GM21360 (cell line): ENCODE results near the gene RNPEP.
A peak's percentile ranks its signal among the peaks of the same experiment; 100 is the strongest.
"Not testable (repeated sequence)": the region's sequence is repeated elsewhere in the genome, so short reads cannot be mapped to it uniquely, and the experiment has no call there.

Experiments
- ATAC-seq: cut with Tn5 transposase; IDR thresholded peaks from one replicate; pipeline ENCODE4 v1.9.1; 2021; ENCODE audit warnings: mild to moderate bottlenecking, moderate library complexity; ENCODE audit not compliant: unreplicated experiment

Gene RNPEP

DNA sequence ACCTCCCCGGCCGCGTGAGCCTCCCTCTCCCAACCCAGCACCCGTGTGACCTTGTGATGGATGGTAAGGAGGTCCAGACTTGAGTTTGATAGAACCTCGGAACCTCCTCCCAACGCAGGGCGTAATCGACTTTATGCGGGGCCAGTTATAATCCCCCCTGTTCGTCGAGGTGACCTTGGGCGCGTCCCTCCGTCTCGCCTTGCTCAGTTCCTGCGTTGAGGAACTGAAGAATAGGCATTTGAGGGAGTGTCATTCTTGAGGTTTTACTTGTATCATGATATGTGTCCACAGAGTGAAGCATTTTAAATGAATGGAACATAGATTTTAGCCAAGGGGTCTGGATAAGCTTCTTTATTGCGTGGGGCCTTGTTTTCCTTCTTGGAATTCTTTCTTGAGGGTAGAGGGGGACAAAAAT is 26.7 kb upstream of the RNPEP start:
- no peak for ATAC-seq

DNA sequence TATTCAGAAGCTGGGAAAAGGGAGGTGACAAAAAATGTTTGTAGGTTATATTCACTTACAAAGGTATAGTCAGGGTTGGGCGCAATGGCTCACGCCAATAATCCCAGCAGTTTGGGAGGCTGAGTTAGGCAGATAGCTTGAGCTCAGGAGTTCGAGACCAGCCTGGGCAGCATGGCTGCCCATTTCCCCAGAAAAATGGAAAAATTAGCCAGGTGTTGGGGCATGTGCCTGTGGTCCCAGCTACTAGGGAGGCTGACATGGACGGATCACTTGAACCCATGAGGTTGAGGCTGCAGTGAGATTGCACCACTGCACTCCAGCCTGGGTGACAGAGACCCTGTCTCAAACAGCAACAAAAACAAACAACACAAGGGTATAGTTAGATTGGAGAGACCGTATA is 24.1 kb upstream of the RNPEP start:
- ATAC-seq, result no peak

DNA sequence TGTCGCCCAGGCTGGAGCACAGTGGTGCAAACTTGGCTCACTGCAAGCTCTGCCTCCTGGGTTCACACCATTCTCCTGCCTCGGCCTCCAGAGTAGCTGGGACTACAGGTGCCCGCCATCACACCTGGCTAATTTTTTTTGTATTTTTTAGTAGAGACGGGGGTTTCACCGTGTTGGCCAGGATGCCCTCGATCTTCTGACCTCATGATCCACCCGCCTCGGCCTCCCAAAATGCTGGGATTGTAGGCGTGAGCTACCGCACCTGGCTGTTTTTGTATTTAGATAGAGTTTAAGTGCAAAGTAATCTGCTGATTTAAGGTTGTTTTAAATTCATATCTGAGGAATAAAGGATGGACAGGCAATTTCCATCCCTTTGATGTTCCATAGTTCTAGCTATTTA is 20.1 kb upstream of the RNPEP start:
- not testable (repeated sequence) for ATAC-seq

DNA sequence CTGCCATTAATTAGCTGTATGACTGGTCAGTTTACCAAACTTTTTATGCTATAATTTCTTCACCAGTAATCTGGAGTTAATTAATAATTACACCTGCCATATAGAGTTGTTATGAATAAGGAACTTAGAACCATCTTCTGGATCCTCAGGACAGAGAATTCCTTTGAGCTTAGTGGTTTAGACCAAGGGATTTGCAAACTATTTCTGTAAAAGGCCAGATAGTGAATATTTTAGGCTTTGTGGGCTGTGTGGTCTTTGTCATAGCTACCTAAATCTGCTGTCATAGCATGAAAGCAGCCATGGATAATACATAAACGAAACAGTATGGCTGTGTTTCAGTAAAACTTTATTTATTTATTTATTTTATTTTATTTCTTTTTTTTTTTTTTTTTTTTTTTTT is 18.2 kb upstream of the RNPEP start:
- ATAC-seq, result no peak

DNA sequence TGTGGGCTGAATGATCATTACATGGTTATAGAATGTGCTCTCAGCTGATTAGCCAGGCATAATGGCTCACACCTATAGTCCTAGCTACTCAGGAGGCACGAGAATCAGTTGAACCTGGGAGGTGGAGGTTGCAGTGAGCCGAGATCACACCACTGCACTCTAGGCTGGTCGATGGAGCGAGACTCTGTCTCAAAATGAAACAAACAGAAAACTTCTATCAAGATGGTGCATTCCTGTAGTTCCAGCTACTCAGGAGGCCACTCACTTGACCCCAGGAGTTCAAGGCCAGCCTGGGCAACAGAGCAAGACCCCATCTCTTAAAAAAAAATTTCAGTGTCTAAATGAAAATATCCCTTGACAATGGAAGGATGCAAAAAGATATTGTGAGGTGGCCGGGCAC is 16.3 kb upstream of the RNPEP start:
- no peak for ATAC-seq

DNA sequence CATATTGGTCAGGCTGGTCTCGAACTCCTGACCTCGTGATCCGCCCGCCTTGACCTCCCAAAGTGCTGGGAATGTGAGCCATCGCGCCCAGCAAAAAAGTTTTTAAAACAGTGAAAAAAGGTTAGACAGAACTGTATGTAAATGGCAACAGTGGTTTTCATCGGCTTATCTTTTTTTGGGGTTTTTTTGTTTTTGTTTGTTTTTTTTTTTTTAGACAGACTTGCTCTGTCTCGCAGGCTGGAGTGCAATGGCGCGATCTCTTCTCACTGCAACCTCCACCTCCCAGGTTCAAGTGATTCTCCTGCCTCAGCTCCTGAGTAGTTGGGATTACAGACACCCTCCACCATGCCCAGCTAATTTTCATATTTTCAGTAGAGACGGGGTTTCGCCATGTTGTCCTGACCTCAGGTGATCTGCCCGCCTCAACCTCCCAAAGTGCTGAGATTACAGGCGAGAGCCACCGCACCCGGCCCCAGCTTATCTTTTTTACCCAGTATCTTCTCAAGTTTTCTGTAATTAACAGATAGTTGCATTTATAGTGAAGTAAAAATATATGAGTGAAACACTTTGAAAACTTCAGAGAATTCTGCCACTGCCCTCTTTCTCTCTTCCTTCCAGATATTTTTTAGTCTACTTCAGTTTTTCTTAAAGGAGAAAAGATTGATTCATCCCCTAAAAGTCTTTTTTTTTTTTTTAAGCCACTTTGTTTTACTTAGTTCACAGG is 14.1 kb upstream of the RNPEP start:
- no peak for ATAC-seq

- ATAC-seq, result no peak
Observed at GRCh38 chr1:201970334-201971159, 11.9 kb upstream of the RNPEP start.

DNA sequence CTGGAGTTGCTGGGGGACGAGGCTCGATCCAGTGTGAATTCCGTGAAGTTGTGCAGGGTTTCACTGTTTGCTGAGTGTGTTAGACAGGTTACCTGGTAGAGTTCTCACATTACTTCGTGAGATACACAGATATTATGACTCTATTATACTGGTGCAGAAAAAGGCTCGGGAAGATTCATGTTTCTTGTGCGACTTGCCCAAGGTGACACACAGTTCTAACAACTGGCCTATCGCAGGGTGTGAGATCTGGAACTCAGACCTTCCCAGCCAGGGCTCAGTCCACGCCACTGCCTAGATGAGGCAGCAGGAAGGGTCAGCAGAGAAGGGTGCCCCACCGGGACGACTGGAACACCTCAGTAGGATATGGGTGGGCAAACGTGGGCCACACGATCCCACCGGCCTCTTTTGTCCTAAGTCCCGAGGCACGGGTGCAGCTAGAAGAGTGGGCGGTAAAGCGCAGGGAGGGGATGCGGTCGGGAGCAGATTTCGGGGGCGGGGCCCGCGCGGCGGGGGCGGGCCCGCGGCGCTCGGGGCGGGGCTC is 296 bp upstream of the RNPEP start:
- no peak for ATAC-seq

DNA sequence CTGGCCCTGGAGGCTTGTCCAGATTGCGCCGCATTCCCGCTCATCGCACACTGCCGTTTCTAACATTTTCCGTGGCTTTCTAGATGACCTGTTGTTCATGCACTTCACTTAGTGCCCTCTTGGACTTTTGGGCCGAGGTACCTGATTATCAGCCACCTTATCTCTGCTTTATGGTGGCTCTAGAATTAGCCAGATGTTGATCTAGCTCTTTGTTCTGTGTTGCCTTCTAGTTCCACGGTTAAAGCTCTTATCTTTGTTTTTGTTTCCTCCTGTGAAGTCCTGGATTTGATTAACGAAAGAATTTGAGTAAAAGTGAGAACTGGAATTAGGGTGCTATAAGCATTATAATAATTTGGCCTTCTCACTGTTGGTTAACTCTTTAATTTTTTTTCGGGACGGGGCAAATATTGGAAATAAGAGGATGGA is 945 bp downstream of the RNPEP start:
- ATAC-seq, result peak; percentile 12

DNA sequence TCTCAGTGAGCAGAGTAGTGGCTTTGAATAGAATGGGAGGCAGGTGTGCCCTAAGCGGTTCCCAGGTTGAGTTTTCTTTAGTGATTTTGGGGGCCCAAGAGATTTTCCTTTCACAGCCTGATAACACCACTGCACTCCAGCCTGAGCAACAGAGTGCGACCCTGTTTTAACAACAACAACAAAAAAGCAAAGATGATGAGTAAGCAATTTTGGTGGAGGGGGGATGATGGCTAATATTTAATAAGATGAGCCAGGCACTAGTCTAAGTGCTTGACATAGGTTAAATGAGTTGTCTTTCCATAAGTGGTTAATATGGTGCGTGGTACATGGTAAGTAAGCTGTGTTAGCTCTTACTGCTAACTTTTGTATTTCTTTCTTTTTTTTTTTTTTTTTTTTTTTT is 2.0 kb downstream of the RNPEP start:
- no peak for ATAC-seq

- ATAC-seq, result no peak
Observed at GRCh38 chr1:201985355-201985754, 2.9 kb downstream of the RNPEP start.

DNA sequence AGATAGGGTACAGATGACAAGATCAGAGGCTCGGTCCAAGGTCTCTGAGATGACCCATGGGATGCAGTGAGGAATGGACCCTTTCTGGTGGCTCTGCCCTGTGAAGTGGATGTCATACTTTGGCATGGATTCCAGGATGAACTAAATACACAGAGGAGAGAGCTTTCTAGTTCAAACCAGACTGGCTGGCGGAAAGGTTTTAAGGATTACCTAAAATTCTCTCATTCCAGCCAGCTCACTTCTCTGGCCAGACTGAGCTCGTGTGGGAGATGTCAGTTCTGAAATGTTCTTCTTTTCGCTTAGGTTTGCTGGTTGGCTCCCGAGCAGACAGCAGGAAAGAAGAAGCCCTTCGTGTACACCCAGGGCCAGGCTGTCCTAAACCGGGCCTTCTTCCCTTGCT is 6.2 kb downstream of the RNPEP start:
- no peak for ATAC-seq

GRCh38 chr1:201989354-201990128 is 7.1 kb downstream of the RNPEP start:
- ATAC-seq, result no peak

DNA sequence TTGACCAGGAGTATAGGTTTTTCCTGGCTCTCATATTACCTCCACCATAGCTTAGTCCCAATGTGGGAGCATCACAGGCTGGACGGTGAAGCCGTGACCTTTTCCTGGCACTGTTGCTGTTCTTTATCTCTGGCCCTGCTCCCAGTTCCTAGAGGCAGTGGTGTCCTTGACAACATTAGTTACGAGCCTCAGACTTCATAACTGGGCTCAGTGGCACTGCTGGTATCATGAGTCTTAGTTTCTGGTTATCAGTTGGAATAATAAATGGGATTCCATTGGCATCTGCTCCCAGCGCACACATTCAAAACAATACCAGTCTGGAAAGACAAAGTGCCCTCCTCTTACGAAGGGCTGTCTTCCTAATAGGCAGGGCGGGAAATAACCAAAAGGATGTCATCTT is 8.0 kb downstream of the RNPEP start:
- ATAC-seq, result no peak

DNA sequence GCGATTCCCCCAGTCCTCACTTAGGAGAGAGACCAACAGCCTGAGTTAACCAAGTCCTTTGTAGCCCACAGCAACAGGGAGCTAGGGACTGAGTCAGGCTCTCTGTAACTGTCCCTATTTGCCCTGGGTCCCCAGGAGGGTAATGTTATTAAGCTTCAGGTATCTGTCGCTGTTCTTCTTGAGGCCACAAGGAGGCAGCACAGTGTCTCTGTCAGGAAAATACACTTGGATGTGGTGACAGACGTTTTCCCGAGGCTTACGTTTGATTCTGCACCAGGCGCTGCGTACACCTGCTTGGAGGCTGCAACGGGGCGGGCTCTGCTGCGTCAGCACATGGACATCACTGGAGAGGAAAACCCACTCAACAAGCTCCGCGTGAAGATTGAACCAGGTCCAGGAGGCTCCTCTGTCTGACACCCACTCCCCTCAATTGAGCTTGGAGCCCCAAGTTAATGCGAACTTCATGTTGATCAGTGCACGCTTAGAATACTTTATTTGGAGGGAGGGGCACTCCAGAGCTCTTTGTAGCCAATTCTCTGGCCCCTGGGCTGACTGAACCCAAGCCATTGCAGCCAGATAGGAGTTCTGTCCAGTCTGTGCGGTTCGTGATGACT is 17.3 kb downstream of the RNPEP start:
- ATAC-seq, result no peak

DNA sequence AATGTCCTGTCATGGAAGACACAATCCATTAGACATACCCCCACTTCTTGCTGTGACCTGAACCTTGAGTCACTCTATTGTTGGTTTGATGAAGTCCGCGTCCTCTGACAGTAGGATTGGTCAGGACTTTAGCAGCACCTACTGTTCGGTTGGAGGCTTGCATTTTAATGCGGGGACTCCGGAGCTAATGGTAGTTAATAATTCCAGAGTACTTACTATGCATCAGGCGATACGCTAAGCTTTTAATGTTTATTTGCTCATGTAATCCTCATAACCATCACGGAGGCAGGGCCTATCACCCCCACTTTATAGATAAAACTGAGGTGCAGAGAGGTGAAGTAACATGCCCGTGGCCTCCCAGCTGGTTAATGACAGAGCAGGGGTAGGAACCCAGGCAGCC is 20.1 kb downstream of the RNPEP start:
- ATAC-seq, result no peak

DNA sequence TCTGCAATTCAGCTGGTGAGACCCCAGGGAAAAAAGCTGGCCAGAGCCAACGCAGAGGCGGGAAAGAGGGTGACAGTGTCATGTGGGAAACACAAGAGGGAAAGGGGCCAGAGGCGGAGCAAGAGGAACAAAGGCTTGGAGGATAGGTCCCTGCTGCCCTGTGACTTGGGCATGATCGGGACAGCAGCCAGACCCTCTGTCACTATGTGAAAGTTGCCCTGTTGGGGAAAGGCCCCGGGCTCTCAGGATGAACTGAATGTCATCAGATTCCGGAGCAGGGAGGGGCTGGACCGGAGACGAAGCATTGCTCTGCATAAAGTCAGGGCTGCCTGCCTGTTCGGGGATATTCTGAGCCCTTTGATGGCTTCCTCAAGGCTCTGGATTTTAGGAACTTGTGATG is 22.3 kb downstream of the RNPEP start:
- no peak for ATAC-seq

- ATAC-seq, result no peak
Observed at GRCh38 chr1:202005958-202006357, 23.5 kb downstream of the RNPEP start.

- ATAC-seq, result no peak
Observed at GRCh38 chr1:202007304-202007703, 24.9 kb downstream of the RNPEP start.

DNA sequence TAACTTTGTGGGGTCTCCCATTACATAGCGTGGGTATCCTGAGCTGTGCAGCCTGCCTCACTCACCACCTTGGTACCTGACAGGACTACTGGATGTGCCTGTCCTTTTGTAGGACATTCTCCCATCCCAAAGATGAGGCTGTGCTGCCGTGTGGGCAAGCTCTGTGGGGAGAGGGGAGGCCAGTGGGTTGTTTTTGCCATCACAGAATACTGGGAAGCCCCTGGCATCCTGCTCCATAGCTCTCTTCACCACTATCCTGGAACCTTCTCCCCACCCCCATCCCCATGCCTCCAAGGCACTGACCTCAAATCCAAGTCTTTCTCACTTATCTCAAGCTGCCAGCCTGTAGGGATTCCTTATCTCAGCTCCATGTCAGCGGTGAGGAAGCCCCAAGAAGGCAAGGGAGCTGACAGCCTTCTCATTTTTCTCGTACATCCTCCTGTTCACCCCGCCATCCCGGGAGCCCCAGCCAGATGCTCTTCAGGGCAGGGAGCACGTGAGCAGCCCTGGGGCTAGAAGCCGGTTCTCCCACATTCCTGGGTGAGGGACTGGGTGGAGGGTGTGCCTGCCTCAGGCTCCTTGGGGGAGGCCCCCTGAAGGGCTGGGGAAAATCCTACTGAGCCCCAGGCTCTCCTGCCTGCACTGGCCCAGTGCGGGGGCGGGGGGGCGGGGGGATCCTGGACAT is 25.5 kb downstream of the RNPEP start:
- no peak for ATAC-seq
